Dedifferentiated amniotic fluid mesenchymal stem cell (primary cell): ENCODE measurements around the gene FSTL4.
A peak's percentile ranks its signal among the peaks of the same experiment; 100 is the strongest.

ENCODE experiments used
- DNase-seq: peaks from one replicate; pipeline ENCODE4 v3.0.0-alpha.2; 2016; ENCODE audit errors: extremely low spot score

Gene FSTL4

DNA sequence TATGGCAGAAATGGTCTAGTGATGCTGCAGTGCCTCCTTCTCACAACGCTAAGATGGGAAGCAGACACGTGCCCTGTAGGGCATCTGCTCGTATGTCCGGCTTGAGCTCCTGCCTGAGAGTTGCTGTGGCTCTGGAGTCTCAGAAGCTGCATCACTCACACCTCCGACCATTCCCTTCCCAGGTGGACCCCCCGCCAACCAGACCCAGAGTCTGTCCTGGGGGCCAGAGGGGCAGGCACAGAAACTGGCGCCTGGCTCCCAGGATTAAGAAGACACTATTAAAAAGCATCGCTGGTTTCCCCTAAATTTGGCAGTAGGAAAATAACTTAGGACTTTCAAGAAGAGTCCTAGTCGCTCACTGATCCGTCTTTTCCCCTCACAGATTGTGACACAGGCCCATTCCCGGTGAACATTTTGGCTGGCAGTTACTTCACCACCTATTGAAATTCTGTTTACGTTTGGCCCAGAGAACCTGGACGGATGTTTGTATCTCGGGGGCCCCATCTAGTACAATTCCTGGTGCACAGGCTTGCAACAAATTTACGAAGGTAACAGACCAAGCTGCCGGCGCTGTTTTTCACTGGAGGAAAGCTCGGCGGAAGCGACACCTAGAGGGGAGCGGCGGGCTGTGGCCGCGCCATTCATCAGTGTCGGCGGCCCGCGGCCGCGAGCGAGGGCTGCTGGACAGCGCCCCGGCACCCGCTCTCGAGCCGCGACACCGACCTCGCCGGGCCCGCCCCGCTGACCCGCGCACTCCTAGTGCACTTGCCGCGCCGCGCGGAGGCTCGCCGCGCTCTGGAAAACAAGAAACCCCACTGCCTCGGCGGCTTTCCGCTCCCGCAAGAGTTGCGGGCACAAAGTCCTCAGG, 1.6 kb downstream of the FSTL4 start:
- DNase-seq: peak; percentile 19

DNA sequence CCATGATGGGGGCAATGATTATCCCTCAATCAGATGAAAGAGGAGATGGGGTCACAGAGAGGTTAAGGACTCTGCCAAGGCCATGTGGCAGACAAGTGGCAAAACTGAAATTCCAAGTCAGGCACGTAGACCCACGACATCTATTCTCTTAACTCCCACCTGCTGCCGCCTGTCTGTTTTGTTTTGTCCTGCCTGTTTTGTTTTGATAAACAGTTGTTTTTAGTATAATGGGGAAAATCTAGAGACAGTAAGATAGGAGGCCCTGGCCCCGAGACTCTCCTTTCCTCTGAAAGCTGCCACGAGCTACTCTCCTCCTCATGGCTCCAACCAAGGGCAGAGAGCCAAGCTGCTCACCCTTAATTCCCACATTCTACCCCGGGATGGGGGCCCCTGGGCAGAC, 4.9 kb downstream of the FSTL4 start:
- no peak for DNase-seq

DNA sequence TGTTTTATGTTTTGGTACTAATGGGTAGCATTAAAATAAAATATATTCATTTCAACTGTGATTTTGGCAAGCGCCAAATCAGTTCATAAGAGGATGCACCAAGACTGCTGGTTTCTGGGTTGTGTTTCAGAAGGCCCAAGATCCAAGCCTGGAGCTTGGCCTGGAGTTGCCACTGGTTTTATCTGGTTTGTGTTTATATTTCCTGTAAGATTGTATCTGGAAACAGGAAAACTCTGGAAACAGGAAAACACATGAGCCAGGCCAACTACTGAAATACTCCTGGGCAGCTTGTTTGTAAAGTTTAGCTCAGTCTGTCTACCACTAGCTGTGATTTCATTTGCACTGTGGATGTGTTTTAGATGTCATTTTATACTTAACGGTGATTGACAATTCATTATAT, 5.5 kb downstream of the FSTL4 start:
- DNase-seq: no peak

DNA sequence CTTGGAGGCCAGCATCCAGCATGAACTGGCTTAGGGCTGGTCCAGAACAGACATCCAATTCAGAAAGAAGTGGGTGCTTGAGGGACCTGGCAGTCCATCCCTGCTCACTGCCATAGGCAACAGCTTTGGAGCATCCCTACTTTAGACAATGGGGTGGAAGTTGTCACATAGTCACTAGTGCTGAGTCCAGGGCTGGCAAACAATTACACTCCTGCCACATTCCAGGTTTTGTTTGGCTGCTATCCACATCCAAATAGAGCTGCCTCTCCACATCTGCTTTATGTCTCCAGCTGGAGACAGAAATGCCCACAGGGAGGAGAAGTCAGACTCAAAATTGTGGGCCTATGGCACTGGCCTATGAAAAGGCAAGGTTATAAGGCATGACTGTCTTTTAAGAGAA, 7.0 kb downstream of the FSTL4 start:
- no peak for DNase-seq

DNA sequence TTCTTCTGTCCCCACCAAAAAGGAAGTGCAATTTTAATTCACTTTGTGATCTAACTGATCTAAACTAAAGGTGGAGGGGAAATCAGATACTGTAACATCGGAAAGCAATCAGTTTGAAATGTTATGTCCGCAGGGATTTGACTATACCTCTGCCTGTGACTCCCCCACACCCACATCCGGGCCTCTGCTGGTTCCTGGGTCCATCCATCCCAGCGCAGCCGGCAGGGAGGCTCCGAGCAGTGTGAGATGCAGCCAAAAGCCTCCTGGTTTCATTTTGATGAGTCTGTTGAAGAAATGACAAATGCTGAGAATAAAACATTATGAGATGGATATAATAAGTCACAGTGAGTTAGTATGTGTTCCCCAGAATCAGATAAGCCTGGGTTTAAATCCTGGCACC, 8.6 kb downstream of the FSTL4 start:
- DNase-seq: no peak

DNA sequence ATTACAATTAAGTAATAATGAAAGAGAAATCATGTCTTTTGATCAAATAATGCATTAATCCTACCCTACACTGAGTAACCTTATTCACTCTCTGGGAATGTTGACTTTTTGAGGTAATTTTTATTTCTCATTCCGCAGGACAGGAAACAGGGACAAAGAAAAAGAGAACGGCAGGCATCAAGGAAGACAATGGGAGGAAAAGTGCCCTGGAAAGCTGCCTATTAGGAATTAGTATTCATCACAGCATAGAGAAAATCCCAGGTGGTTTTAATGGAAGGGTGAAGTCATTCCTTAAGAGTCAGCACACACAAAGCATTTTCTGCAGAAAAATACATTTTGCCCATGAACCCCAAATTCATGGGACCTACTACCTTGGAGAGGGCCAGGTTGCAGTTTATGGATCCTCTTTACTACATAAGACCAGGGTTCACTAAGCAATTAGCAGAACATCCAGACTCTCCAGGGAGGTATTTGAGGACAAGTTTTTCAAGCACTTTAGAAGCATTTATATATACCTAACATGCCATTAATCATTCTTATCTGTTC, 9.4 kb downstream of the FSTL4 start:
- DNase-seq: no peak

DNA sequence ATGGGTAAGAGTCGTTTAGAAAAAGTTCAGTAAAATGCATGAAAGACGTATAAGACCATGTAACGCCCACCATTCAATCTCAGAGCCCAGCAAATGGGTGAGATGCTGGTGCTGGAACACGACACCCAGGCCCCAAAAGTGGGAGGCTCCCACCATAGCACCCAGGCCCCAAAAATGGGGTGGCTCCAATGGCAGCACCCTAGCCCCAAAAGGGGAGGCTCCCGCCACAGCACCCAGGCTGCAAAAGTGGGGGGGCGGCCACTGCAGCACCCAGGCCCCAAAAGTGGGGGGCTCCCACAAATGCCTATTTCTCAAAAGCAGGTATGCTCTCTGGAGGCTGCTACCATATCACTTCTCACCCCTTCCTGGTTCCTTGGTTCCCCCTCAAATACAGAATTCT, 12.7 kb downstream of the FSTL4 start:
- no peak for DNase-seq

DNA sequence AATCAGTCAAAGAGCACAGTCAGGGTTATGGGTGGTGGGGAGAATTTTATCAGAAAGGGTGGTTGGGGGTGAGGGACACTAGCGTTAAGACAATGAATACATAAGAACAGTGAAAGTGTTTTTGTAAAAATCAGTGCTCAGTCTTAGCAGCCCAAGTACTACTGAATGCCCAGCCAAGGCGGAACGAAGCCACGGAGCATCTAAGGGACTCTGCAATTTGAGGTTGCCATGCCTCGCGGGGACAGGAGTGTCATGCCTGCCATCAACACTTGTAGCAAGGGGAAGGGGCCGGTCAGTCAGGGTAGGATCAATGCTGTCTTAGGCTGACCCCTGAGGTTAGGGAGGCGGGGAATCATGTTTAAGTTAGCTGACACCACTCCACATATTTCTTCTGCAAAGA, 13.3 kb downstream of the FSTL4 start:
- no peak for DNase-seq

DNA sequence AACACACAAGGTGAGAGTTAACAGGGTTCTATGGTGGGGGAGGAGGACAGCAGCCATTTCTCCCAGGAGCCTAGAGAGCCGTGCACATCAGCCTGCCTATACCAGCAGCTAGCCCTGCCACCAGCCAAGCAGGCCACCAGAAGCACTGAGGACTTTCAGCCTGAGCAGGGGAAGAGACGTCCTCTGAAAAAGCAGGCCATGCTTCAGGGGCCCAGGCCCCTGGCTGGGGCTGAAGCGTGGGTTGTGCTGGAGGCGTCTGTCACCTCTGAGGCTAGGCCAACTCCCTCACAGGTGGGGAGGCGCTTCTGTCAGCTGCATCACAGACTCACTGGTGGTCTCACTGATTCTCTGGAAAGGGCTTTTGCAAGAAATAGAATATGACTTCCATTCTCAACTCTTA, 16.3 kb downstream of the FSTL4 start:
- no peak for DNase-seq

DNA sequence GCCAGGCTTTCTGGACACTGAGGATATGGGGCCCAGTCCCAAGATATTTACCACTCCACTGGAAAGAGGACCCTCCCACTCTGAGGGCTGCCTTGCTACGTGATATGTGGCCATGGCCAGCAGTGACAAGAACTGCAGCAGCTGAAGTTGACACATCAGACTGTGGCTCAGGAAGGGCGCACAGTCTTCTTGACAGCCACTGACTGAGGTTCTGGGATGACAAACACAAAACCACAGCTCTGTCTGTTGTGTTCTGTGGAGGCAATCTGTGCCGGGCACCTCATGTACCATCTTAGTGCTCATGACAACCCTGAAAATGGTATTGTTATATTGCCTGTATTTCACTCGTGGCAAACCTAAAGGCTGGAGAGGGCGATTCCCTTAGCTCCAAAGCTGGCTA, 16.9 kb downstream of the FSTL4 start:
- DNase-seq: no peak

DNA sequence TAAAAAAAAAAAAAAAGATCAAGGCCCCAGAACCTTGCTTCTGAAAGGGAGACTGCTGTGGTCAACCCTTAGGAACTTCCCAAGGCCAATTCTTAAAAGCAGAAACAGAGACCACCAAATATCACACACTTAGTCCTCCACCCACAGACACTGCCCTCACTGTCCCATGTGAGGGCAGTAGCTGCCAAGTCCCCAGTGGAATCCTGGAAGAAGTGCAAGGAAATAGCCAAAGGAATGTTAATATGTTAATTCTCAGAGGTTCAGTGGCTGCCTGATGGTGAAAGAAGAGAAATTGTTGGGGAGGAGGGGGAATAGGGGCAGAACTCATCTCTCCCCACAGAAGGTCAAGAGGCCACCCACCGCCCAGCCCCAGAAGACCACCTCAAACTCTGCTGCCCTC, 23.1 kb downstream of the FSTL4 start:
- DNase-seq: no peak

DNA sequence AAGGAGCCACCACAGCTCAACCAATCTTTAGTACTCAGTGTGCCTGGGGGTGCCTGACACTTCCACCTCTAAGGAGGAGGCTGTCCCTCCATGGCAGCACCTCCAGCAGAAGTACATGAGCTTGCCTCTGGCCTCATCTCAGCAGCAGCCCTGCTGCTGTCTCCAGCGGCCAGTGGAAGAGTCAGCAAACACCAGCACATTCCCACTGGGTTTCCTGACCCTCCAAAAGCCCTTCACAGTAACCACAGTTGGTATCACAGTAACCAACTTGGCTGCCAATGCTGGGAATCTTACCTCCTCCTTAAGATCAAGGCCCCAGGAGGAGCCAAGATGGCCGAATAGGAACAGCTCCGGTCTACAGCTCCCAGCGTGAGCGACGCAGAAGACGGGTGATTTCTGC, 29.4 kb downstream of the FSTL4 start:
- no peak for DNase-seq

DNA sequence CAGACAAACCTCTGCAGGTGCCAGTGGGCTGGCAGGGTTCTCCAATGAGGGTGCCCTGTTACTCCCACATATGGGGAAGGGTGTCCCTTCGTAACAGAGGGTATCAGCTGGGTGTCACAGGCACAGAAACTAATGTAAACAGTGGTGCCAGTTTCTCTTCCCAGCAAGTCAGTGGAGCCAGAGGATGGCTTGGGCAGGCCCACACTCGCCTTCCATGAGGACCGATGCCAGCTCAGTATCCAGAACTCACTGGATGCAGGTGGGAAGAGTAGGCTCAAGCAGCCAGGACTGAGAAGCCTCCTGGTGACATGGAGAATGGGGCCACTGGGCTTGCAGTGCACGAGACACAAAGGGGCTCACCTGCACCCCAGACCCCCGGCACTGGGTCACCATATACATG, 30.4 kb downstream of the FSTL4 start:
- no peak for DNase-seq

DNA sequence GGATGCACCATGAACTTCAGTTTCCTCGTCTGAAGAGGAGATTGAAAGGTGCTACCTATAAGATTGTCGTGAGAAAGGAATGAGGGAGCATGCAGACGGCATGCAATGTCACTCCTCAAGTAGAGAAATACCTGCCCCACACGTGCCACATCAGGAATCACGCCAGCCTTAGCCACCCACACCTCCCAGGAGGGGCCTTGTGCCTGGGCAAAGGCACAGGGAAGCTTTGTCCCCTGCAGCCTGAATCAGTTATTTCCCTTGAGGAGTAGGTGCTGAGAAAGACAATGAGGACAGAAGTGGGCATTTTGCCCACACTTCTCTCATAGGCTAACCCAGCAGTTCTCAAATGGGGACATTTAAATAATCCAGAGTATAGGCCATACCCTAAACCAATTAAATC, 31.0 kb downstream of the FSTL4 start:
- DNase-seq: no peak

DNA sequence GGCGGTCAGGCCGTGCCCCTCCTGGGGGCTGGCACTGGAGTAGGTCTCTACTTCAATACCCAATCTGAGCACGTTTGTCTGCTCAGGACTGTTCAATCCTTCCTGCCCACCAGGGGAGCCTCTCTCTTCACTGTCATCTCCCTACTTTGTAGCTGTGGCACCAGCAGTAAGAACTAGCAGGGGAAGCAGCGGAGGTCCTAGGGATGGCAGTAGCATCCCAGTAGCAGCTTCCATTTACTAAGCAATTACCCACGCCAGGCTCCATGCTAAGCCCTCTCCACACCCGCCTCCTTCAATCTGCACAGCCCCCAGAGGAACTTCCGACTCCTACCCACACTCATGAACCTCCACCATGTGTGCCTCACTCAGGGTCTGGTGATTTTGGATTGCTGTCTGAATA, 31.7 kb downstream of the FSTL4 start:
- DNase-seq: no peak

DNA sequence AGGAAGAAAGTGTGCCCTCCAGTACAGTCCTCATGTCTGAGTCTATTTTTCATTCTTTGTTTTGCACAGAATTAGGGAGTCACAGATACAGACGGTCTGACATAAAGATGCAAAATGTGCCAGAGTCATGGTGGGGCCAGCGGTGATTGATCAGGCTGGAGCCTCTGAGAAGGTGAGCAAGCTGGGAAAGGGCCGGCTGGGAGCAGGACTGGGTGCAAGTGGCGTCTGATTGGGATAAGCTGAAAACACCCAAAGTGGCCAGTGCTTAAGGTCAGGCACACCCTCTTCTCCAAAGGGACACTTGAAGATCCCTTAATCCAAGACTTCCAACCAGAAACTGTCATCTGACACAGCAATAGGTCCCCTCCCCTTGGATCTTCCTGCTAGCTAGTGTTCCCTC, 32.6 kb downstream of the FSTL4 start:
- DNase-seq: no peak

DNA sequence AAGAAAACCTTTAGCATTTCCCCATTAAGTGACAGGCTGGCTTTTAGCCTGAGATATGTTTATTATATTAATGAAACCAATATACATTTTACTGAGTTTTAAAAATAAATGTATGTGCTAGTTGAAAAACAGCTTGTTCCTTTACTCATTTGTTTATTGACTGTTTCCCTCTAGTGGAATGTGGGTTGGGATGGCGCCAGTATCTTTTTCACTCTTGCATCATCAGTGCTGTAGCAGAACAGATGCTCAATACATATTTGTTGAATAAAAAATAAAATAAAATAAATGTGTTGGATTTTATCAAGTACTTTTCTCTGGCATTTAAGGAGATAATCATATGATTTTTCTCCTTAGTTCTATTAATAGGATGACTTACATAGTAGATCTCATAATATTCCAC, 43.0 kb downstream of the FSTL4 start:
- peak; percentile 63 for DNase-seq

DNA sequence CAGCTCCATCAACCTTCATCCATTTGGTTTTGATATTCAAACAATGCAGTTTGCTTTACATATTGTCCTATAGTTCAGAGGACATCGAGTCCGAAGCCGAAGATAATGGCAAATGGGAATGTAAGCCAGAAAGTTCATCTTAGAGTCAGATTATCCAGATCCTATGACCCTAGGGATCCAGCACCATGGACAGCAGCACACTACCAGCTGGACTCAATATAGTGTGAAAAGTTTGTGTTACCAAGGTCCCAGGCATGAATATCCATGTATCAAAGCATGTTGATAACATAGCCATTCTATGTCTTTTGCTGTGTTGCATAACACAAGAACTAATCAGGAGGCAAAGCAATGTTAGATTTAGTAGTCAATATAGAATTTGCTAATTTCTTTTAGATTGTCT, 46.3 kb downstream of the FSTL4 start:
- DNase-seq: no peak

DNA sequence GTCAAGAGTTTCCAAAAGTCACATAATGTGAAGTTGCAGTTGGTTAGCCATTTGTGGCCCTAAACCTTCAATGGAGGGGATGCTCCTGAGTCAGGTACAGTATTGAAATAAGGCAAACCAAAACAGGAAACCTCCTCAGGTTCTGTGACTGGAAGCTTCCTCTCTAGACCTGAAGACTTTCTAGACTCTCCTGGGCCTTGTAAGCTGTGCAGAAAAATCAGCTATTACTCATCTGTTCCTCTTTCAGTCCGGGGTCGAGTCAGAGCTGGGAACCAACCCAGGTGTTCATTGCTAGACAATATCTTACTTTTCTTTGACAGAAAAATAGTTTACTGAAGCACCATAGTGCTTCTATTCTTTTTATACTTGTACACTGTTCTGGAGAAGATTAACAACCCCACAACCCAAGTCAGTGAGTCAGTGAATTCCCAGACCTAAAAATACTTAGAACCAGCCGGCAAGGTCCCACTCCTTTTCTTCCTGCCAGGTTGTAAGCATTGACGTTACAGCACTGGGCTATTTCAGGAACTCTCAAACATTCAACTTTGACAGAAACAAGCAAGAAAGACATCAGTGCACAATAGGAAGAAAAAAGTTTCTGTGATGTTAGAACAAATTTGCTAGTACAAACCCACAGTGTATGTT, 47.3 kb downstream of the FSTL4 start:
- DNase-seq: no peak

DNA sequence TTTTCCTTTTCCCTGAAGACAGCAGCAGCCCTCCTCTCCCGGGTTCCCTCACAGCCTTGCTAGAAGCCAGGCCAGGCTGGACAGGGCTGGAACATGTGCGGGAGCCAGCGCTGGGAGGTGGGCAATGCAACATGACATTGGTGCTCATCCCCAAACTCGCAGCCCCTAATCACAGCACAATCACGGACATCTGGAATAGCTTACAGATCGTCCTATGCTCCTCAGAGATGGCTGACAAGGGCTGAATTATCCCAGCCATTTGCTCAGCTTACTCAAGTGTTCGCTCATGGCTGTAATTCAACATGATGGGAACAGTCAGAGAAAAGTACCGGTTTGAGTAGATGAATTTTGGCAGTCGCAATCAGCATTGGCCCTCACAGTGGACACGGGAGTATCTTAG, 49.8 kb downstream of the FSTL4 start:
- DNase-seq: no peak

DNA sequence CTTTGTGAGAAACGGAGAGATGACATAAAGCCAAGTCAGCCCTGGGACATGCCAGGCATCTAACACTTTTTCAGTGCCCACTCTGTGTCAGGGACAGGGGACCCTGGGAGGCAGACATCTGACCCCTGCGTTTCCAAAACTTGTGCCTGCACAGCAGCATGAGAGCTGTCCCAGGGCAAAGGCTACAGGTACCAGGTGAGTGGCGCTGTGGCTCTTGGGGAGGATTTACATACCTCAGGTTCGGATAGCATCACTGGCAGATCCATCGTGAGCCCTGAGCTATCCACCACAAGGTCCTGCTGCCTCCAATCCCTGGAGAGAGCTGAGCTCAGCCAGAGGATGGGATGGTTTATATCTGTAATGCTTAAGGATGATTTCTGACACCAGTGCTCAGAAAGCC, 52.4 kb downstream of the FSTL4 start:
- no peak for DNase-seq

DNA sequence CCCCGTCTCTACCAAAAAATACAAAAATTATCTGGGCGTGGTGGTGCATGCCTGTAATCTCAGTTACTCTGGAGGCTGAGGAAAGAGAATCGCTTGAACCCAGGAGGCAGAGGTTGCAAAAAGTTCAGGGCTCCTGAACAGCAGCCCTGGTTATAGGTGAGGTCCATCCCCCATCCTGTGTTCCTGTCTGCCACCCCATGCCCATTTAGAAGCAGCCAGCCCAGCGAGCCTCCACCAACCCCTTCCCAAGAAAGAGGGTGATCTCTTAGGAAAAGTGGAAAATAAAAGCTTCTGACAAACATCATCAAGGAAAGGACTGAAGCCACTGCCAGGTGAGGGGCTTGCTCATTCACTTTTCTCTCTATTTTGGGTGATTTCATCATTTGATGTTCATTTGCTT, 55.8 kb downstream of the FSTL4 start:
- no peak for DNase-seq

DNA sequence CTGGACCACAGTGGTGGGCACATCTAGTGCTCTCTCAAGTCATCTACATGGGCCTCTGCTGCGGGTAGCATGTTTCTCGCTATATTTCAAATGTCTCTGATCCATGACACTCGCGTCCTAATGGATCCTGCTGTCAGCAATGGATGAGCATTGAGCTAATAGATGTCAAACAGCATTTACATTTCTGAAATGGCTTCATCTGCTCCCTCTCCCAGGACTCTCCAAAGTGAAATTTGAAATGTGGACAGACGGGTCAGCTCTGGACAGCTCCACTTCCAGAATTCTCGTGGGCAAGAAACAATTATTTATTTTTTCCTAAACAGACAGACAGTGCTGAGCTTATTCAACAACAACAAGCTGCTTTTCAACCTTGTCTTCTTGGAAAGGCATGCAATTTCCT, 58.1 kb downstream of the FSTL4 start:
- no peak for DNase-seq
